SK-N-SH (cell line): Measurements from ENCODE around the gene SLC25A14.

ENCODE experiments used
- EP300 ChIP-seq, 2 experiments: IDR thresholded peaks; 2 replicates each; pipeline versions ENCODE4 v1.4.0 to v1.6.1; 2012; ENCODE audit warnings: borderline replicate concordance in 1 of 2, low read depth in 1 of 2, low read length in 1 of 2
- TF ChIP-seq, protein P1 (sequence below): fragments of 200-600 bp; sonication (generic); IDR thresholded peaks from 2 replicates; pipeline ENCODE4 v1.6.1; 2017; ENCODE audit warnings: antibody characterized with exemption, mild to moderate bottlenecking, moderate library complexity

DNA sequence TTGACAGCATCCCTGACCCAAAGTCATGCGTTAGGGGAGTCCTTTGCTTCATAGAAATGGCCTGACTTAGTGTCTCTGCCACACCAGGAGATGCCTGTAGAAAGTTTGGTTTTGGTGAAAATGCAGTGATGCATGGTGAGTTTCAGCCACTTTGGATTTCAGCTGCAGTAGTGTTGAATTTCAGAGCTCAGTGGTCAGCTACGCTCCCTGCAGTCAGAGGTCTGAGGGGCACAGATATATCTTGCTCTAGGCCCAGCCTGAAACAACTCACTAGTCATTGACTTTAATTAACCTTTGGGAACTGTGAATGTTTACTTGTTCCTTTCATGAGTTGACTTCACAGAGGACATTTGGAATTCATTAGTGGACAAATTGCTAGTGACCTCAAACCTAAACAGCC lies 79.5 kb downstream of the SLC25A14 start:
- TF ChIP-seq EP300 (IDR thresholded peaks at IDR 0.05; ENCODE audit: borderline replicate concordance in 1 of 2, low read depth in 1 of 2, low read length in 1 of 2) = no peak
- TF ChIP-seq, protein P1, sequence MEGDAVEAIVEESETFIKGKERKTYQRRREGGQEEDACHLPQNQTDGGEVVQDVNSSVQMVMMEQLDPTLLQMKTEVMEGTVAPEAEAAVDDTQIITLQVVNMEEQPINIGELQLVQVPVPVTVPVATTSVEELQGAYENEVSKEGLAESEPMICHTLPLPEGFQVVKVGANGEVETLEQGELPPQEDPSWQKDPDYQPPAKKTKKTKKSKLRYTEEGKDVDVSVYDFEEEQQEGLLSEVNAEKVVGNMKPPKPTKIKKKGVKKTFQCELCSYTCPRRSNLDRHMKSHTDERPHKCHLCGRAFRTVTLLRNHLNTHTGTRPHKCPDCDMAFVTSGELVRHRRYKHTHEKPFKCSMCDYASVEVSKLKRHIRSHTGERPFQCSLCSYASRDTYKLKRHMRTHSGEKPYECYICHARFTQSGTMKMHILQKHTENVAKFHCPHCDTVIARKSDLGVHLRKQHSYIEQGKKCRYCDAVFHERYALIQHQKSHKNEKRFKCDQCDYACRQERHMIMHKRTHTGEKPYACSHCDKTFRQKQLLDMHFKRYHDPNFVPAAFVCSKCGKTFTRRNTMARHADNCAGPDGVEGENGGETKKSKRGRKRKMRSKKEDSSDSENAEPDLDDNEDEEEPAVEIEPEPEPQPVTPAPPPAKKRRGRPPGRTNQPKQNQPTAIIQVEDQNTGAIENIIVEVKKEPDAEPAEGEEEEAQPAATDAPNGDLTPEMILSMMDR = no peak
